DOHH2 (cell line): ENCODE measurements around the gene HIPK2.

Source experiments
- EZH2phosphoT487 ChIP-seq: fragments of 200-600 bp; sonication (generic); IDR thresholded peaks from 2 replicates; pipeline ENCODE4 v1.6.1; 2017; ENCODE audit warnings: borderline replicate concordance, mild to moderate bottlenecking, antibody characterized with exemption, low read length, moderate library complexity, mixed read lengths
- TF ChIP-seq, protein P1 (sequence below): fragments of 200-600 bp; sonication (generic); IDR thresholded peaks from one replicate; pipeline ENCODE4 v1.5.1; 2014; ENCODE audit warnings: antibody characterized with exemption, mild to moderate bottlenecking, low read depth, low read length; ENCODE audit not compliant: poor library complexity, severe bottlenecking

DNA sequence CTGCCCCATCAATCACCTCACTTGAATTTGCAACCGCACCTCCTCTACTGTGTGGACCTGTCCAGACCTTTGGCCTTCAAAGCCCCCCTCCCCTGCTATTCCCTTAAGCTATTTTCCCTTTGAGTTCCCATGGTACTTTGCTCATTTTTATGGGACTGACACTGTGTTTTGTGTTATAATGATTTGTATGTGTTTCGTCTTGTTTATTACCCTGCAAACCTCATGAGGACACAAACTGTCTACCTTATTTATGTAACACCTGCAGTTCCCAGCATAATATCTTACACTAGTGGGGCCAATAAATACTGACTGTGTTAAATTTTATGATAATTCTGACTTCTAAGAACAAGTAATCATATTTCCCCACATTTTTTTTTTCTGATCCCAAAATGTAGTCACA, 183.7 kb downstream of the HIPK2 start:
- TF ChIP-seq, protein P1, sequence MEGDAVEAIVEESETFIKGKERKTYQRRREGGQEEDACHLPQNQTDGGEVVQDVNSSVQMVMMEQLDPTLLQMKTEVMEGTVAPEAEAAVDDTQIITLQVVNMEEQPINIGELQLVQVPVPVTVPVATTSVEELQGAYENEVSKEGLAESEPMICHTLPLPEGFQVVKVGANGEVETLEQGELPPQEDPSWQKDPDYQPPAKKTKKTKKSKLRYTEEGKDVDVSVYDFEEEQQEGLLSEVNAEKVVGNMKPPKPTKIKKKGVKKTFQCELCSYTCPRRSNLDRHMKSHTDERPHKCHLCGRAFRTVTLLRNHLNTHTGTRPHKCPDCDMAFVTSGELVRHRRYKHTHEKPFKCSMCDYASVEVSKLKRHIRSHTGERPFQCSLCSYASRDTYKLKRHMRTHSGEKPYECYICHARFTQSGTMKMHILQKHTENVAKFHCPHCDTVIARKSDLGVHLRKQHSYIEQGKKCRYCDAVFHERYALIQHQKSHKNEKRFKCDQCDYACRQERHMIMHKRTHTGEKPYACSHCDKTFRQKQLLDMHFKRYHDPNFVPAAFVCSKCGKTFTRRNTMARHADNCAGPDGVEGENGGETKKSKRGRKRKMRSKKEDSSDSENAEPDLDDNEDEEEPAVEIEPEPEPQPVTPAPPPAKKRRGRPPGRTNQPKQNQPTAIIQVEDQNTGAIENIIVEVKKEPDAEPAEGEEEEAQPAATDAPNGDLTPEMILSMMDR, result no peak
- no peak for TF ChIP-seq EZH2phosphoT487
